IPS-NIHi7 (cell line): ENCODE measurements around the gene LENG8.
"Not testable (repeated sequence)": the region's sequence is repeated elsewhere in the genome, so short reads cannot be mapped to it uniquely, and the experiment has no call there.

ENCODE experiments used
- DNase-seq: peaks from one replicate; pipeline ENCODE4 v3.0.0; 2012; ENCODE audit warnings: mixed read lengths; ENCODE audit errors: extremely low spot score

LENG8 gene

GRCh38 chr19:54478677-54479266, 29.8 kb downstream of the LENG8 start:
- peak; percentile 68 for DNase-seq

GRCh38 chr19:54480051-54480450, 31.1 kb downstream of the LENG8 start:
- no peak for DNase-seq

GRCh38 chr19:54481326-54481930, 32.4 kb downstream of the LENG8 start:
- peak; percentile 76 for DNase-seq

- DNase-seq, result no peak
These were observed 33.9 kb downstream of the LENG8 start for GRCh38 chr19:54482889-54483288.

- no peak for DNase-seq
These were observed 35.5 kb downstream of the LENG8 start for GRCh38 chr19:54484451-54484850.

GRCh38 chr19:54485851-54486250, 36.9 kb downstream of the LENG8 start:
- DNase-seq, result no peak

GRCh38 chr19:54489341-54489740, 40.3 kb downstream of the LENG8 start:
- DNase-seq, result no peak

GRCh38 chr19:54489766-54490165, 40.8 kb downstream of the LENG8 start:
- DNase-seq, result no peak

- no peak for DNase-seq
These were observed 43.6 kb downstream of the LENG8 start for GRCh38 chr19:54492568-54492967.

- DNase-seq, result not testable (repeated sequence)
These were observed 44.1 kb downstream of the LENG8 start for GRCh38 chr19:54493056-54493455.

- no peak for DNase-seq
These were observed 45.1 kb downstream of the LENG8 start for GRCh38 chr19:54493967-54494585.

- not testable (repeated sequence) for DNase-seq
These were observed 46.3 kb downstream of the LENG8 start for GRCh38 chr19:54495284-54495683.

GRCh38 chr19:54497747-54498450, 48.9 kb downstream of the LENG8 start:
- DNase-seq, result not testable (repeated sequence)

- not testable (repeated sequence) for DNase-seq
These were observed 49.4 kb downstream of the LENG8 start for GRCh38 chr19:54498451-54498772.

GRCh38 chr19:54502518-54503048, 53.6 kb downstream of the LENG8 start, which contains the start of gene LAIR2:
TSS of gene LAIR2 (plus strand) at chr19:54502831. CDS start at chr19:54502919, 88 bp downstream.
- no peak for DNase-seq

- not testable (repeated sequence) for DNase-seq
These were observed 56.5 kb downstream of the LENG8 start for GRCh38 chr19:54505542-54505941.

- no peak for DNase-seq
These were observed 57.1 kb downstream of the LENG8 start for GRCh38 chr19:54506079-54506478.

GRCh38 chr19:54507038-54507717, 58.2 kb downstream of the LENG8 start:
- DNase-seq, result not testable (repeated sequence)

GRCh38 chr19:54507824-54508223, 58.8 kb downstream of the LENG8 start:
- DNase-seq, result no peak

- DNase-seq, result not testable (repeated sequence)
These were observed 59.5 kb downstream of the LENG8 start for GRCh38 chr19:54508487-54508886.

- DNase-seq, result not testable (repeated sequence)
These were observed 60.4 kb downstream of the LENG8 start for GRCh38 chr19:54509200-54509940.
